SK-N-SH (cell line): ENCODE results near the gene TRIL.

Experiments
- EZH2phosphoT487 ChIP-seq: fragments of 200-600 bp; sonication (generic); IDR thresholded peaks from 2 replicates; pipeline ENCODE4 v1.6.1; 2017; ENCODE audit warnings: low read depth, mixed run types, mild to moderate bottlenecking, antibody characterized with exemption, moderate library complexity, borderline replicate concordance
- GABPA ChIP-seq: IDR thresholded peaks from 2 replicates; pipeline ENCODE4 v1.4.0; 2012; ENCODE audit warnings: low read depth, mild to moderate bottlenecking
- NRF1 ChIP-seq: IDR thresholded peaks from 2 replicates; pipeline ENCODE4 v1.6.1; 2012; ENCODE audit warnings: low read depth, mild to moderate bottlenecking, low read length
- TF ChIP-seq, protein P1 (sequence below): fragments of 200-600 bp; sonication (generic); IDR thresholded peaks from 2 replicates; pipeline ENCODE4 v1.6.1; 2017; ENCODE audit warnings: antibody characterized with exemption, mild to moderate bottlenecking, moderate library complexity
- TF ChIP-seq, protein P2 (sequence below): IDR thresholded peaks from 2 replicates; pipeline ENCODE4 v1.4.0; 2012; ENCODE audit warnings: low read depth

DNA sequence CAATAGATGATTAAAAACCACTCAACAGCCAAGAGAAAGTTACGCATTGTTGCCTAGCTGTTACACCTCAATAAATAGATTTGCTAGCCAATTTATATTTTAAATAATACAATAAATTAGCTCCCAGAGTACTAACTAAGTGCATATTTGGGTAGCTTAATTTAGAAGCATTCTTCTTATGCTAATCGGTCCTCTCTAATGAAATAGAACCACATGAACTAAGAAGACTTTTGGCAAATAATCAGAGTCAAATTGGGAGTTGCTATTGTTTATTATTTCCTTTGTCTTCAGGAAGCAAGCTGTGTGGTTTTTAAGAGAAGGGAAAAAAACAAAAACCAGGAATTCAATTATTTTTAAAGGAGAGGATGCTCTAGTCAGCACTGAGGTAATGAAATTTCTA lies 49.0 kb upstream of the TRIL start:
- TF ChIP-seq, protein P1, sequence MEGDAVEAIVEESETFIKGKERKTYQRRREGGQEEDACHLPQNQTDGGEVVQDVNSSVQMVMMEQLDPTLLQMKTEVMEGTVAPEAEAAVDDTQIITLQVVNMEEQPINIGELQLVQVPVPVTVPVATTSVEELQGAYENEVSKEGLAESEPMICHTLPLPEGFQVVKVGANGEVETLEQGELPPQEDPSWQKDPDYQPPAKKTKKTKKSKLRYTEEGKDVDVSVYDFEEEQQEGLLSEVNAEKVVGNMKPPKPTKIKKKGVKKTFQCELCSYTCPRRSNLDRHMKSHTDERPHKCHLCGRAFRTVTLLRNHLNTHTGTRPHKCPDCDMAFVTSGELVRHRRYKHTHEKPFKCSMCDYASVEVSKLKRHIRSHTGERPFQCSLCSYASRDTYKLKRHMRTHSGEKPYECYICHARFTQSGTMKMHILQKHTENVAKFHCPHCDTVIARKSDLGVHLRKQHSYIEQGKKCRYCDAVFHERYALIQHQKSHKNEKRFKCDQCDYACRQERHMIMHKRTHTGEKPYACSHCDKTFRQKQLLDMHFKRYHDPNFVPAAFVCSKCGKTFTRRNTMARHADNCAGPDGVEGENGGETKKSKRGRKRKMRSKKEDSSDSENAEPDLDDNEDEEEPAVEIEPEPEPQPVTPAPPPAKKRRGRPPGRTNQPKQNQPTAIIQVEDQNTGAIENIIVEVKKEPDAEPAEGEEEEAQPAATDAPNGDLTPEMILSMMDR, result no peak
- TF ChIP-seq EZH2phosphoT487, result no peak
- TF ChIP-seq, protein P2, sequence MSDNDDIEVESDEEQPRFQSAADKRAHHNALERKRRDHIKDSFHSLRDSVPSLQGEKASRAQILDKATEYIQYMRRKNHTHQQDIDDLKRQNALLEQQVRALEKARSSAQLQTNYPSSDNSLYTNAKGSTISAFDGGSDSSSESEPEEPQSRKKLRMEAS, result no peak
- no peak for TF ChIP-seq GABPA
- no peak for TF ChIP-seq NRF1
